GM19467 (cell line): ENCODE measurements around the gene SDHAF3.
A peak's percentile ranks its signal among the peaks of the same experiment; 100 is the strongest.
"Not testable (repeated sequence)": the region's sequence is repeated elsewhere in the genome, so short reads cannot be mapped to it uniquely, and the experiment has no call there.

Source experiments
- ATAC-seq: cut with Tn5 transposase; IDR thresholded peaks from one replicate; pipeline ENCODE4 v1.9.1; 2021; ENCODE audit warnings: mild to moderate bottlenecking, moderate library complexity; ENCODE audit not compliant: unreplicated experiment

SDHAF3 gene

DNA sequence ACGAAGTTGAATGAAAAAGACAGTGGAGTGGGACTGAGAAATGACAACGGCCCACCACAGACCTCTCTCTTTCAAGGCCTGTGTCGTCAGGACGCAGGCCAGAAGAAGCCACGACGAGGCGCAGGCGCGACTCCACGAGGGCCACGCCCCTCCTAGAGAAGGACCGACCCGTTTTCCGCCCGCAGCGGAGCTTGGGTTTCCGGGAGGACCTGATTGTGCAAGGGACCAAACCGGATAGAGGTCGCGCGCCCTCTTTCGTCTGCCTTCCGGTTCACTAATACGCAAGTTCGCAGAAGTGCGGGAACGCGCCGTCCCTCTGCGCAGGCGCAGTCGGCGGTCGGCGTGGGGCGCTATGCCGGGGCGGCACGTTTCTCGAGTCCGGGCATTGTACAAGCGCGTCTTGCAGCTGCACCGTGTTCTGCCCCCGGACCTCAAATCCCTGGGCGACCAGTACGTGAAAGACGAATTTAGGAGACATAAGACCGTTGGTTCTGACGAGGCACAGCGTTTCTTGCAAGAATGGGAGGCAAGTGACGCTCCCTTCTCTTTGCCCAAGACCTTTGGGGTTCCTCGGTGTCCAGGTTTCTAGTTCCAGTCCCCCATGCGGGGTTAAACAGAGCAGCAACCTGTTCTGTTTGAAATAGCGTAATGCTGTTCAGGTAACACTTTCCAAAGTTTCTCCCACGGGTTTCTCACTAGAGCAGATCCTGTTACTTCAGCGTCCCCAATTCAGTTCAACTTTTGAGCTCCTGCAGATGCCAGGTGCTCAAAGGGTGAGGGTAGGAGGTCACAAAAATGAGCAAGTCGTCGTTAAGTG lies at the start of gene SDHAF3:
TSS of gene SDHAF3 (plus strand) at position 327 of the 817 bp plus-strand sequence. CDS start at position 353, 26 bp downstream.
- peak; percentile 92 for ATAC-seq

DNA sequence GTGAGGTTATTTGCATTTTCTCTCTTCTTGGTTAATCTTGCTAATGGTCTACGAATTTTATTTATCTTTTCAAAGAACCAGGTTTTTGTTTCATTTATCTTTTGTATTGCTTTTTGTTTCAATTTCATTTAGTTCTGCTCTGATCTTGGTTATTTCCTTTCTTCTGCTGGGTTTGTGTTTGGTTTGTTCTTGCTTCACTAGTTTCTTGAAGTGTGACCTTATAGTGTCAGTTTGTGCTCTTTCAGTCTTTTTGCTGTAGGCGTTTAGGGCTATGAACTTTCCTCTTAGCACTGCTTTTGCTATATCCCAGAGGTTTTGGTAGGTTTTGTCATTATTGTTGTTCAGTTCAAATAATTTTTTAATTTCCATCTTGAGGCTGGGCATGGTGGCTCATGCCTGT lies 45.5 kb upstream of the SDHAF3 start:
- not testable (repeated sequence) for ATAC-seq

GRCh38 chr7:97075928-97076327 lies 41.6 kb upstream of the SDHAF3 start:
- ATAC-seq: no peak

GRCh38 chr7:97078023-97078969 lies 39.2 kb upstream of the SDHAF3 start:
- ATAC-seq: no peak

GRCh38 chr7:97079300-97079699 lies 38.2 kb upstream of the SDHAF3 start:
- ATAC-seq: no peak

DNA sequence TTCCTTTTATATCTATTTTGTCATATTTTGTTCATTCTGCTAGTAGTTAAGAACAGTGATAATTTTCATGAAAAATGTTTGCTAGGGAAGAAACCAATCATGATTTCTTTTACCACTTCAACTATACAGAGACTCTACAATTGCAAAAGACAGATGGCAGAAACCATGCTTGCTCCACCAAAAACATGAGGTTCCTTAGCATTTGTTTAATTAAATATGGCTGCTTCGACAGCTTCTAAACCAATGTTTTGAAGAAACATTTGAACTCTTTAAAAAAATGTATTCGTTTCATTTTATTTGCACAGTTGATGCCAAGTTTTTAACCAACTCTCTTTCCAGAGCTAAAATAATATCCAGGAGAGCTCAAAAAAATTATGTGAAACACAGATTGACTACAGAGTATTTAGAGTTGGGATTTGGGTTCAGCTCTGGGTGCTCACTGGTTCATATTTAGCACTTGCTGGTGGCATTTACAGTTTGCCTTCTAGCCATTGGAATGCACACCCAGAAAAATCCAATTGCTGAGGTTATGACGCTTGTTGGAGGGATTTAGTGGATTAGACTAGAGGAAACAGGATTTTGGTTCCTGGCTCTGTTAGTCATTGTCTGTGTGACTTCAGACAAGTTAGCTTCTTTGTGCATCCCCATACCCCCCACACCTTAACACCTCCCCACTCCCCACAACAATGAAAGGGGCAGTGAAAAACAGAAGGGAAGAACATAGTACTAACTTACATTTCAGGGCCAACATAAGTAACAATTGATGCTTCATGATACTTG lies 35.8 kb upstream of the SDHAF3 start:
- ATAC-seq: no peak

DNA sequence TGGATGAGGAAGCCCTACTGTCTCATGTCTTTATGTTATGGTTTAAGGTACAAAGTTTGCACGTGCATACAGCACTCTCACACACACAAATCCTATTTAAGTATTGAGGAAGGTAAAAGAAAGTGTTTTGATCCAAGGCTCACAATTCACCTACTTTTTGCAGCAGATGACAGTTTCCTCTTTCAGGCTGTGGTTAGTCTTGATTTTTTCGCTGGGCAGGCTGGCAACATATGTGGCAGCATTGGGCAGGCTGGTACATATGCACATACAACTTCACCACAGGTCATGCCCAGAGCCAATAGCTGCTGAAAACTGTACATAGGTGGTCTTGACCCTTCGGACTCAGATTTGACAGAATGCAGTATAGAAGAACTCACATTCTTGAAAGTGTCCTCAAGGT lies 29.1 kb upstream of the SDHAF3 start:
- ATAC-seq: no peak

GRCh38 chr7:97089771-97090170 lies 27.7 kb upstream of the SDHAF3 start:
- ATAC-seq: no peak

DNA sequence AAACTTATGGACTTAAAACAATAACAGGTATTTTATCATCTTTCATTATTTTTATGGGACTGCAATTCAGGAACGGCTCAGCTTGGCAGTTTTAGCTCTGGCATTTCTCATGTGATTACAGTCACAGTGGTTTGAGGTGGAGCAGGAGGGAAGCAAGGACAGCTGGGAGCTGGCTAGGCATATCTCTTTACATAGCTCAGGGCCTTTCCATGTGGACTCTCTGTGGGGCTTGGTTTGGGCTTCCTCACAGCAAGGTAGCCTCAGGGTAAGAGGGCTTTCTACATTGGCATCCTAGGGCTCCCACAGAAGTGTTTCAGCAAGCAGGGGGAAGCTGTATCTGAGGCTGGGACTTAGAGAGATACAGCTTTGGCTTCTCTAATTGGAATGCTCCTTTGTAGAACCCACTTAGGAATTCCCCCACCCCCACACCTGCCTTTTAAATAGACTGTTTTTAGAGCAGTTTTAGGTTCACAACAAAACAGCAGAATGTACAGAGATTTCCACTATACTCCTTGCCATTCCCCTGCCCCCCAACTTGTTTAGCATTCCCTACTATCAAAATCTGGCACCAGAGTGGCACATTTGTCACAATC lies 26.6 kb upstream of the SDHAF3 start:
- no peak for ATAC-seq

- ATAC-seq: no peak
Measured at GRCh38 chr7:97094284-97094930, 23.1 kb upstream of the SDHAF3 start.

DNA sequence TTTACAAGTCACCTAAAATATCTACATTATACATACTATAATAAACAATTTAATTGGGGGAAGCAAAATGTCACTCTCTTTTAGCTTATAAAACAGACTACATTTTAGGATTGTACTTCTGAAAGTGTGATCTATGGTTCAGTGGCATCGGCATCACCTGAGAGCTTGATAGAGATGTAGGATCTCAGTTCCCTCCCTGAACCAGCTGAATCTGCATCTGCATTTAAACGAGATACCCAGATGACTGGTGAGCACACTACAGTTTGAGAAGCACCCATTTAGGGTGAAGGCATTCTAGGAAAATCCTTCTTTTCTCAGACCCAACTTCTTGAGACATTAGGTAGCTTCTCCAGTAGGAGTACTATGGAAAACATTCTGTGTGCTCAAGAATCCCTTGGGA lies 21.5 kb upstream of the SDHAF3 start:
- no peak for ATAC-seq

DNA sequence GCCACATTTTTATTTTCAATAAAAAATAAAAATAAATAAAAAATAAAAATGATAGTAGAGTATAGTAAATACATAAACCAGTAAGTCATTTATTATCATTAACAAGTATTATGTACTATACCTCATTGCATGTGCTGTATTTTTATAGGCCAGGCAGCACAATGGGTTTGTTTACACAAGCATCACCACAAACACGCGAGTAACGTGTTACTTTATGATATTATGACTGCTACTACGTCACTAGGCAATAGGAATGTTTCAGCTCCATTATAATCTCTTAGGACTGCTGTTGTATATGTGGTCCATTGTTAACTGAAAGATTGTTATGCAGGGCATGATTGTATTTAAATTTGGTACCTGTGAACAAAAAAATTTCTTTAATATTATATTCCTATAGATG lies 20.8 kb upstream of the SDHAF3 start:
- no peak for ATAC-seq

DNA sequence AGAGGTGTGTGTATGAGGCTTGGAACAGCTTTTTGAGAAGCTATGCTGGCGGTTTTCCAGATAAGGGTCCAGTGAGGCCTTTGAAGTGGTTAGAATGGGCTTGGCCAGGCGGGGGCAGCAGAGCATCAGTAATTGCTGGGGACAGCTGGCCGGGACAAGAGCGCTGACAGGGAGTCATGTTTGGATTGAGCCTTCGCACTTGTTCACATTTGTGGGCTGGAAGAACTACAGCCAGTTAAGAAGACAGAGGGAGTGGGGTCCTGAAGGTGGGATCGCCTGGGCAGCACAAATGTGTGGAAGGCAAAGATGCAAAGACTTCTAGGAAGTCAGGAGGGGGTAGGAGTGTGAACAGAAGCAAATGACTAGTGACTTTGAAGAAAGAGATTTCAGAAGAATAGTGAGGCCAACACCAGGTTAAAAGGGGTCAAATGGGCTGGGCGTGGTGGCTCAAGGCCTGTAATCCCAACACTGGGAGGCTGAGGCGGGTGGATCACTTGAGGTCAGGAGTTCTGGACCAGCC lies 12.7 kb upstream of the SDHAF3 start:
- peak; percentile 95 for ATAC-seq

DNA sequence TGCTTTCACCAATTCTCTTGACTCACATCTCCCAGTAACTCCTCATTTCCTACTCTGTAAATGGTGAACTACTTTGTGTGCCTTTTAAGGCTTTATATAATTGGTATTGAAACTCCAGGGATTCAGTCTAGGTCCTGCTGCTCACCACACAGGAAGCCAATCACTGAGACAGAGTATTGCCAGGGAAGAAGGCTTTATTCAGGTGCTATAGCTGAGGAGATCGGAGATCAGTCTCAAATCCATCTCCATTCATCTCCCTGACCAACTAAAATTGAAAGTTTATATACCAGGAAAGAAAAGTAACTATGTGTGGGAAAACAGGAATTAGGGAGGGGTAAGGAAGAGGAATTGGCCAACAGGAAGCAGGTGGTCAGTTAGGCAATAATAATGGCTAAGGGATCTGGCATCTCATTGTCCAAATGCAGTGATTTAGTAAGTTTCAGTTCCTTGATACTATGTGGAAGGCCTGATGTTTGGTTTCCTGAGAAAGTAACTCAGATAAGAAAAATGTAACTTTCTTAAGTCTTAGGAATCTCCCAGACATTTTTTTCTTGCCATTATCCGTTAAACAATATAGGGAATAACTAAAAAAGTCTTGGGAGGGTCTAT lies 10.2 kb upstream of the SDHAF3 start:
- no peak for ATAC-seq

- ATAC-seq: no peak
Measured at GRCh38 chr7:97116308-97116707, 1.2 kb upstream of the SDHAF3 start.

- no peak for ATAC-seq
Measured at GRCh38 chr7:97117035-97117371, 495 bp upstream of the SDHAF3 start.

- no peak for ATAC-seq
Measured at GRCh38 chr7:97118306-97118917, 914 bp downstream of the SDHAF3 start.

- ATAC-seq: no peak
Measured at GRCh38 chr7:97119747-97120146, 2.2 kb downstream of the SDHAF3 start.
